GM12878 (cell line): ENCODE data around the gene ACCS. TPM values are rescaled to one million over a fixed set of nuclear protein-coding genes. Genes with fewer than 3 reads are reported as not detected.

Experiments
- ATAC-seq: fragments of 200-7000 bp; cut with Tn5 transposase; 3 replicates; pipeline ENCODE4 v1.9.1; 2020; ENCODE audit warnings: mild to moderate bottlenecking, moderate library complexity
- BruUV-seq: library from RNA; stranded (reverse); fragments of 400-500 nt; replicated peaks from 2 replicates; lab custom pipeline; 2021; lab: Mats Ljungman, UMichigan
- CTCF ChIA-PET: fragments of 300-600 bp; sonication (Branson Sonifier 250); formaldehyde crosslinking; extraction: SDS; loops from one replicate; lab custom pipeline; 2021; ENCODE audit warnings: inconsistent platforms; lab: Yijun Ruan, JAX
- POLR2A ChIA-PET: fragments of 350-600 bp; formaldehyde crosslinking; extraction: SDS; loops from one replicate; lab custom pipeline; 2021; ENCODE audit warnings: inconsistent platforms; lab: Charles Lee
- RAD21 ChIA-PET: fragments of 300-600 bp; sonication (Branson Sonifier 250); formaldehyde crosslinking; loops from one replicate; lab custom pipeline; 2023; ENCODE audit warnings: antibody characterized with exemption; ENCODE audit not compliant: unreplicated experiment; lab: Charles Lee
- SMC1A ChIA-PET: fragments of 300-600 bp; sonication (Branson Sonifier 250); formaldehyde crosslinking; loops from one replicate; lab custom pipeline; 2023; ENCODE audit not compliant: unreplicated experiment, uncharacterized antibody; lab: Charles Lee
- DNase-seq: peaks from one replicate; pipeline ENCODE4 v3.0.0-alpha.2; 2011; ENCODE audit warnings: low read depth, low spot score
- FAIRE-seq: peaks from 3 replicates; lab custom pipeline; 2011; peaks lifted over from hg19 to GRCh38; lab: Jason Lieb, UNC
- H2AFZ ChIP-seq: 2 replicates; pipeline ENCODE4 v1.6.0; 2011; ENCODE audit warnings: low read depth, low read length, control low read depth; ENCODE audit not compliant: control insufficient read depth
- H3K27ac ChIP-seq: 2 replicates; pipeline ENCODE4 v1.5.1; 2011; ENCODE audit warnings: control low read depth; ENCODE audit not compliant: control insufficient read depth, insufficient read depth
- H3K27me3 ChIP-seq, 2 experiments: replicated peaks in 1 of 2; 2 replicates each; pipeline versions ENCODE4 v1.6.0 to v1.6.1; 2011; ENCODE audit warnings: low read length in 1 of 2; ENCODE audit not compliant: control insufficient read depth in 2 of 2, insufficient read depth in 2 of 2
- H3K36me3 ChIP-seq, 2 experiments: 2 replicates each; pipeline ENCODE4 v1.5.1; 2011; ENCODE audit warnings: low read length in 1 of 2; ENCODE audit not compliant: control insufficient read depth in 2 of 2, insufficient read depth in 2 of 2
- H3K4me1 ChIP-seq: 2 replicates; pipeline ENCODE4 v1.6.1; 2011; ENCODE audit warnings: mild to moderate bottlenecking, low read length, moderate library complexity, mixed read lengths; ENCODE audit not compliant: control insufficient read depth, insufficient read depth
- H3K4me2 ChIP-seq: 2 replicates; pipeline ENCODE4 v1.6.0; 2011; ENCODE audit warnings: control low read depth; ENCODE audit not compliant: control insufficient read depth, insufficient read depth
- H3K4me3 ChIP-seq: fragments of 200-600 bp; sonication (generic); 2 replicates; pipeline ENCODE4 v1.5.1; 2016
- H3K79me2 ChIP-seq: 2 replicates; pipeline ENCODE4 v1.6.0; 2011; ENCODE audit warnings: low read length; ENCODE audit not compliant: control insufficient read depth, insufficient read depth
- H3K9ac ChIP-seq: 2 replicates; pipeline ENCODE4 v1.8.0; 2011; ENCODE audit warnings: low read length, control low read depth, mixed read lengths; ENCODE audit not compliant: control insufficient read depth, insufficient read depth
- H3K9me3 ChIP-seq: replicated peaks from 3 replicates; pipeline ENCODE4 v1.5.1; 2011; ENCODE audit warnings: mild to moderate bottlenecking, low read length; ENCODE audit not compliant: control insufficient read depth, insufficient read depth
- H4K20me1 ChIP-seq: 2 replicates; pipeline ENCODE4 v1.6.0; 2011; ENCODE audit not compliant: control insufficient read depth, insufficient read depth
- CBX5 ChIP-seq: sonication (generic); IDR thresholded peaks from 2 replicates; pipeline ENCODE4 v1.6.1; 2016; ENCODE audit warnings: low read depth, moderate library complexity, mild to moderate bottlenecking, inconsistent platforms
- ESRRA ChIP-seq: IDR thresholded peaks from 2 replicates; pipeline ENCODE4 v1.6.1; 2012; ENCODE audit warnings: mild to moderate bottlenecking, low read length, improper control_type of control experiment
- FOXM1 ChIP-seq: IDR thresholded peaks from 2 replicates; pipeline ENCODE4 v1.6.1; 2012; ENCODE audit warnings: low read depth, mild to moderate bottlenecking, inconsistent platforms, low read length, moderate library complexity
- MAX ChIP-seq: IDR thresholded peaks from 2 replicates; pipeline ENCODE4 v1.6.1; 2012; ENCODE audit warnings: low read depth, low read length, improper control_type of control experiment
- PAX5 ChIP-seq: IDR thresholded peaks from 2 replicates; pipeline ENCODE4 v1.6.1; 2011; ENCODE audit warnings: low read depth, low read length, borderline replicate concordance
- POLR2AphosphoS2 ChIP-seq: IDR thresholded peaks from 2 replicates; pipeline ENCODE4 v1.6.1; 2011; ENCODE audit warnings: low read depth, mild to moderate bottlenecking, low read length, improper control_type of control experiment, moderate library complexity
- STAT3 ChIP-seq: IDR thresholded peaks from 2 replicates; pipeline ENCODE4 v1.6.1; 2011; ENCODE audit warnings: low read depth, low read length, improper control_type of control experiment
- TAF1 ChIP-seq: IDR thresholded peaks from 2 replicates; pipeline ENCODE4 v1.6.1; 2011; ENCODE audit warnings: mild to moderate bottlenecking, low read depth, low read length, borderline replicate concordance
- WRNIP1 ChIP-seq: IDR thresholded peaks from 2 replicates; pipeline ENCODE4 v1.6.1; 2011; ENCODE audit warnings: low read depth, low read length, improper control_type of control experiment, borderline replicate concordance
- ZNF384 ChIP-seq: IDR thresholded peaks from 2 replicates; pipeline ENCODE4 v1.6.1; 2012; ENCODE audit warnings: low read depth, mild to moderate bottlenecking, low read length, improper control_type of control experiment, borderline replicate concordance
- WGBS: methylation state at CpG from one replicate; pipeline ENCODE4 v1.1.6; 2016; ENCODE audit warnings: low lambda C conversion rate; ENCODE audit not compliant: insufficient replicate concordance, insufficient coverage; ENCODE audit errors: missing lambda C conversion rate; 5-methylcytosine and 5-hydroxymethylcytosine counted together
- in situ Hi-C: fragments of 300-500 bp; cut with MboI; formaldehyde crosslinking; loops from 9 replicates; pipeline ENCODE4 v1.14.3; 2018; ENCODE audit warnings: mixed read lengths
- intact Hi-C: fragments of 100-400 bp; cut with micrococcal nuclease; formaldehyde crosslinking; loops from one replicate; pipeline ENCODE4 v1.14.2; 2022; ENCODE audit not compliant: unreplicated experiment
- polyA plus RNA-seq, 11 experiments: library from polyadenylated mRNA; depleted of rRNA in 4 of 11; unstranded in 6 of 11; stranded (reverse) in 5 of 11; fragments of >200 nt; fragmentation: Nextera tagmentation in 4 of 11; fragmentation: Illumina TruSeq in 1 of 11; extraction: Ambion mirVana in 4 of 11; extraction: Trizol in 1 of 11; gene quantifications; 1 replicate in 1 of 11; 2 replicates in 10 of 11; pipeline versions ENCODE4 v1.2.1 to v1.2.3, GENCODE V29; 2011 to 2016; ENCODE audit warnings: inconsistent platforms in 2 of 11, missing spikeins in 2 of 11, low read depth in 1 of 11
- total RNA-seq, 4 experiments: library from RNA; depleted of rRNA in 3 of 4; stranded (reverse); fragments of >200 nt in 3 of 4; fragmentation: Illumina TruSeq in 1 of 4; extraction: Trizol in 1 of 4; gene quantifications; 2 replicates each; pipeline versions ENCODE4 v1.2.1 to v1.2.3, GENCODE V29; 2013 to 2021
- TF ChIP-seq, protein P1 (sequence below): IDR thresholded peaks from 2 replicates; pipeline ENCODE4 v1.6.1; 2011; ENCODE audit warnings: low read depth, mild to moderate bottlenecking, low read length, moderate library complexity, borderline replicate concordance; ENCODE audit errors: extremely low read depth
- TF ChIP-seq, protein P2 (sequence below): fragments of 450-650 bp; IDR thresholded peaks from 2 replicates; pipeline ENCODE4 v1.6.1; 2017; ENCODE audit warnings: mild to moderate bottlenecking, low read depth, inconsistent platforms; ENCODE audit not compliant: poor library complexity, severe bottlenecking

ACCS gene
- total and polyA plus RNA-seq, 10 of the 15 experiments (the other 5 are each of a cell fraction or from before 2014, with no cell fraction given): 4.8 to 35.9 (median 17.0) TPM

DNA sequence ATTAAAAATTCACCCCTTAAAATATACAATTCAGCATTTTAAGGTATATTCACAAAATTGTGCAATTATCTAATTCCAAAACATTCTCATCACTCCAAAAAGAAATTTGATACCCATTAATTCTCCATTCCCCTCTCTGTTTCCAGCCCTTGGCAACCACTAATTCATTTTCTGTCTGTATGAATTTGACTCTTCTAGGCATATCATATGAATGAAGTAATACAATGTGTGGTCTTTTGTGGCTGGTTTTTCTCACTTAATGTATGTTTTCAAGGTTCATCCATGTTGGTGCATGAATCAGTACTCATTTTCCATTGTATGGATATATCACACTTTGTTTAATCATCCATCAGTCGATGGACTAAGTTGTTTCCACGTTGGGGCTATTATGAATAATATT is 47.2 kb upstream of the ACCS start:
- no peaks in the 10 kb centered on the region for H3K36me3 ChIP-seq
- no peaks in the 10 kb centered on the region for H3K27me3 ChIP-seq
- WGBS: 0% methylated on average over 2 of the region's 2 CpGs
- CTCF ChIA-PET: no interaction called here
- no peak overlapping the region for H3K27ac ChIP-seq
- FAIRE-seq (no peak), DNase-seq (no peak), ATAC-seq (no peak)
- H3K9me3 ChIP-seq: no peaks in the 10 kb centered on the region
- no peak overlapping the region for H2AFZ ChIP-seq
- no peaks in the 10 kb centered on the region for H3K4me1 ChIP-seq
- SMC1A ChIA-PET: no interaction called here
- RAD21 ChIA-PET: no interaction called here
- no peak overlapping the region for H3K4me2 ChIP-seq
- POLR2A ChIA-PET: no interaction called here
- no peak overlapping the region for H3K9ac ChIP-seq
- no peaks in the 10 kb centered on the region for H4K20me1 ChIP-seq
- intact Hi-C loops: no loop called here
- in situ Hi-C loops: no loop called here
- no peaks in the 10 kb centered on the region for H3K79me2 ChIP-seq
- BruUV-seq: no TSS peak
- TF ChIP-seq TAF1 (no peak), STAT3 (no peak), ESRRA (no peak), WRNIP1 (no peak), CBX5 (no peak), MAX (no peak), FOXM1 (no peak), POLR2AphosphoS2 (no peak), PAX5 (no peak), ZNF384 (no peak)
- TF ChIP-seq, protein P1, sequence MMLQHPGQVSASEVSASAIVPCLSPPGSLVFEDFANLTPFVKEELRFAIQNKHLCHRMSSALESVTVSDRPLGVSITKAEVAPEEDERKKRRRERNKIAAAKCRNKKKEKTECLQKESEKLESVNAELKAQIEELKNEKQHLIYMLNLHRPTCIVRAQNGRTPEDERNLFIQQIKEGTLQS: no peak
- TF ChIP-seq, protein P2, sequence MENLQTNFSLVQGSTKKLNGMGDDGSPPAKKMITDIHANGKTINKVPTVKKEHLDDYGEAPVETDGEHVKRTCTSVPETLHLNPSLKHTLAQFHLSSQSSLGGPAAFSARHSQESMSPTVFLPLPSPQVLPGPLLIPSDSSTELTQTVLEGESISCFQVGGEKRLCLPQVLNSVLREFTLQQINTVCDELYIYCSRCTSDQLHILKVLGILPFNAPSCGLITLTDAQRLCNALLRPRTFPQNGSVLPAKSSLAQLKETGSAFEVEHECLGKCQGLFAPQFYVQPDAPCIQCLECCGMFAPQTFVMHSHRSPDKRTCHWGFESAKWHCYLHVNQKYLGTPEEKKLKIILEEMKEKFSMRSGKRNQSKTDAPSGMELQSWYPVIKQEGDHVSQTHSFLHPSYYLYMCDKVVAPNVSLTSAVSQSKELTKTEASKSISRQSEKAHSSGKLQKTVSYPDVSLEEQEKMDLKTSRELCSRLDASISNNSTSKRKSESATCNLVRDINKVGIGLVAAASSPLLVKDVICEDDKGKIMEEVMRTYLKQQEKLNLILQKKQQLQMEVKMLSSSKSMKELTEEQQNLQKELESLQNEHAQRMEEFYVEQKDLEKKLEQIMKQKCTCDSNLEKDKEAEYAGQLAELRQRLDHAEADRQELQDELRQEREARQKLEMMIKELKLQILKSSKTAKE: no peak
- H3K4me3 ChIP-seq: no peak overlapping the region
